CD4-positive, alpha-beta T cell treated with Interleukin-15 for 4 hours (primary cell): ENCODE results near the gene SNU13.
"Not testable (repeated sequence)": the region's sequence is repeated elsewhere in the genome, so short reads cannot be mapped to it uniquely, and the experiment has no call there.

ENCODE experiments used
- DNase-seq: peaks from one replicate; pipeline ENCODE4 v3.0.0-alpha.2; 2020; ENCODE audit warnings: low spot score

Gene SNU13

GRCh38 chr22:41681616-41682015 lies 7.1 kb downstream of the SNU13 start:
- DNase-seq, result no peak

GRCh38 chr22:41676134-41676533 lies 12.5 kb downstream of the SNU13 start:
- DNase-seq, result no peak

- DNase-seq, result no peak
Observed at GRCh38 chr22:41674846-41675340, 13.8 kb downstream of the SNU13 start.

GRCh38 chr22:41672780-41673509 lies 15.7 kb downstream of the SNU13 start:
- DNase-seq, result no peak

GRCh38 chr22:41672096-41672495 lies 16.6 kb downstream of the SNU13 start:
- not testable (repeated sequence) for DNase-seq

GRCh38 chr22:41668971-41669911 lies 19.4 kb downstream of the SNU13 start:
- DNase-seq, result no peak

GRCh38 chr22:41664951-41665350 lies 23.7 kb downstream of the SNU13 start:
- no peak for DNase-seq

GRCh38 chr22:41664490-41664889 lies 24.2 kb downstream of the SNU13 start:
- no peak for DNase-seq

GRCh38 chr22:41663594-41663993 lies 25.1 kb downstream of the SNU13 start:
- not testable (repeated sequence) for DNase-seq

GRCh38 chr22:41661713-41662112 lies 27.0 kb downstream of the SNU13 start:
- no peak for DNase-seq

GRCh38 chr22:41661088-41661487 lies 27.6 kb downstream of the SNU13 start:
- no peak for DNase-seq

GRCh38 chr22:41660416-41660815 lies 28.3 kb downstream of the SNU13 start:
- no peak for DNase-seq

GRCh38 chr22:41659941-41660340 lies 28.7 kb downstream of the SNU13 start:
- no peak for DNase-seq

- no peak for DNase-seq
Observed at GRCh38 chr22:41658869-41659268, 29.8 kb downstream of the SNU13 start.

- DNase-seq, result no peak
Observed at GRCh38 chr22:41657709-41658108, 31.0 kb downstream of the SNU13 start.

- DNase-seq, result no peak
Observed at GRCh38 chr22:41656556-41656955, 32.1 kb downstream of the SNU13 start.

- DNase-seq, result no peak
Observed at GRCh38 chr22:41654322-41654721, 34.3 kb downstream of the SNU13 start.

- DNase-seq, result no peak
Observed at GRCh38 chr22:41650821-41651220, 37.8 kb downstream of the SNU13 start.

GRCh38 chr22:41650229-41650628 lies 38.4 kb downstream of the SNU13 start:
- no peak for DNase-seq

- no peak for DNase-seq
Observed at GRCh38 chr22:41648432-41648831, 40.2 kb downstream of the SNU13 start.

- DNase-seq, result no peak
Observed at GRCh38 chr22:41647771-41648170, 40.9 kb downstream of the SNU13 start.

GRCh38 chr22:41642331-41643110 lies 46.1 kb downstream of the SNU13 start:
- no peak for DNase-seq
